ENCODE results near the gene SORCS3.

GRCh38 chr10:105102977-105103376, 461.9 kb downstream of the SORCS3 start:
- TF ChIP-seq CTCF (IDR thresholded peaks at IDR 0.05 in 2 of 3, conservative IDR thresholded peaks at IDR 0.05 in 1 of 3; ENCODE audit: control insufficient read depth in 2 of 3, extremely low read depth in 1 of 3, insufficient read depth in 1 of 3, low read depth in 3 of 3, low read length in 3 of 3) (no peak), MYC (IDR thresholded peaks at IDR 0.05; ENCODE audit: insufficient read depth, insufficient read length, insufficient replicate concordance, low read length, severe bottlenecking) (no peak), YY1 (IDR thresholded peaks at IDR 0.05; ENCODE audit: low read depth, low read length) (no peak), ZNF24 (IDR thresholded peaks at IDR 0.05) (no peak)

Data from GM12878 (cell line).